ENCODE data around the gene CFAP299.

Gene CFAP299

DNA sequence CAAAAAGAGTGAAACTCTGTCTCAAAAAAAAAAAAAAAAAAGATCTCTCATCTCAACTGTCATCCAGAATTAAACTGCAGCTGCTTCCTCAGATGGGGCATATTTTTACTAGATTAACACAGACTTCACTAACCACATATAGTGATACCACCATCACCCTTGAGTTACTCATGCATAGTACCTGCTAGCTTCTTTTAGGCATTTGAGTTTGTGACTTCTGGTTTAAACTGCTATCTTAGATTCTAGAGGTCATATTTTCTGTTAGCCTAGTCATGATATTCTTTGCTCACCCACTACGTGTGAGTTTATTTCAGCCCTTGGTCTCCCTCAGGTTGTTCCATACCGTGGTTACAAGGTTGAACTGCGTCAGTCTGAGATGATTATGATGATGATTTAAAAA, 540.1 kb downstream of the CFAP299 start:
- H3K4me3 ChIP-seq (ENCODE audit: low read depth, low read length): no peak overlapping the region

GRCh38 chr4:80876810-80877209, 541.3 kb downstream of the CFAP299 start:
- no peak for TF ChIP-seq CTCF (IDR thresholded peaks at IDR 0.05; ENCODE audit: low read depth, low read length)
- no peak overlapping the region for H3K4me3 ChIP-seq (ENCODE audit: low read depth, low read length)

More for the DNA sequence above, 540.1 kb downstream of the CFAP299 start:
- TF ChIP-seq CTCF (IDR thresholded peaks at IDR 0.05; ENCODE audit: low read depth, low read length): no peak

DNA sequence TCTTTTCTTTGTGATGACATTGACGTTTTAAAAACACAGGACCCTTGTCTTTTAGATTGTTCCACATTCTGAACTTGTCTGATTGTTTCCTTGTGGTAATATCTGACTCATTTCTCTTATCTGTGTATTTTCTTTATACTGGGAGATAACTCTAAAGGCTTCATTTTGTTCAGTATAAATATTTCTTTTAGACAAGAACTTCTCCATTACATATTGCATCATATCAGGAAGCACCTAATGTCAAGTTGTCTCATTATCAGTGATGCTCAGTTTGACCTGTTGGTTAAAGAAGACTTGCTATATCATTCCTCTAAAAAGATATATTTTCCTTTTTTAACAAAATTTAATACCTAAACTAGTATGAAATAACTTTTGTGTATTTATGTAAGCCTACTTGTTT, 542.7 kb downstream of the CFAP299 start:
- no peak for TF ChIP-seq CTCF (IDR thresholded peaks at IDR 0.05; ENCODE audit: low read depth, low read length)
- no peak overlapping the region for H3K4me3 ChIP-seq (ENCODE audit: low read depth, low read length)

GRCh38 chr4:80897537-80898303, 562.2 kb downstream of the CFAP299 start:
- H3K4me3 ChIP-seq (ENCODE audit: low read depth, low read length): no peak overlapping the region

GRCh38 chr4:80900908-80901307, 565.4 kb downstream of the CFAP299 start:
- no peak for TF ChIP-seq CTCF (IDR thresholded peaks at IDR 0.05; ENCODE audit: low read depth, low read length)
- H3K4me3 ChIP-seq (ENCODE audit: low read depth, low read length): no peak overlapping the region

More at GRCh38 chr4:80897537-80898303, 562.2 kb downstream of the CFAP299 start:
- no peak for TF ChIP-seq CTCF (IDR thresholded peaks at IDR 0.05; ENCODE audit: low read depth, low read length)

- no peak for TF ChIP-seq CTCF (IDR thresholded peaks at IDR 0.05; ENCODE audit: low read depth, low read length)
- H3K4me3 ChIP-seq (ENCODE audit: low read depth, low read length): no peak overlapping the region
These were observed 567.5 kb downstream of the CFAP299 start for GRCh38 chr4:80903020-80903419.

GRCh38 chr4:80909938-80910337, 574.4 kb downstream of the CFAP299 start:
- TF ChIP-seq CTCF (IDR thresholded peaks at IDR 0.05; ENCODE audit: low read depth, low read length): no peak
- H3K4me3 ChIP-seq (ENCODE audit: low read depth, low read length): no peak overlapping the region

Measured in WI38 (cell line).